GM20000 (cell line): ENCODE data around the gene ZDHHC1.
"Not testable (repeated sequence)": the region's sequence is repeated elsewhere in the genome, so short reads cannot be mapped to it uniquely, and the experiment has no call there.

ENCODE experiments used
- DNase-seq: peaks from one replicate; pipeline ENCODE4 v3.0.0; 2012; ENCODE audit warnings: low spot score
- TF ChIP-seq, protein P1 (sequence below): IDR thresholded peaks from 2 replicates; pipeline ENCODE4 v1.5.1; 2012; ENCODE audit warnings: mild to moderate bottlenecking, control low read depth; ENCODE audit errors: extremely low read depth, missing control alignments

Gene ZDHHC1

DNA sequence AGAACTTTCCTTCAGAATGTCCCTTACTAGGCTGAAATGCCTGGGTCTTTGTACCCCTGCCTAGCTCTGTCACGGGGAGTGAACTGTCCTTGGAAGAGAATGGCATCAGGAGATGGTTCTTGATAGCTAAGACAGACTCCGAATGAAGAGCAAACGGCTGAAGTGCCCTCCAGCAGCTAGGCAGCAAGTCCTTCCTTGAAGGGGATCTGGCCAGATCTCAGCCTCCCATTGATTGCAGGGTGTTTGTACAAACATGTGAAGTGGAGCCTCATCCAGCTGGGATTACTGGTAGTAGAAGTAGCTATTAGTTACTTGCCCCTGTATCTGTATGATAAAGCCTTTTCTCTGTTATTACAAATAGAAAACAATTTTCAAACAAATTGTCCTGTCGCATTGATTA is 58.7 kb downstream of the ZDHHC1 start:
- TF ChIP-seq, protein P1, sequence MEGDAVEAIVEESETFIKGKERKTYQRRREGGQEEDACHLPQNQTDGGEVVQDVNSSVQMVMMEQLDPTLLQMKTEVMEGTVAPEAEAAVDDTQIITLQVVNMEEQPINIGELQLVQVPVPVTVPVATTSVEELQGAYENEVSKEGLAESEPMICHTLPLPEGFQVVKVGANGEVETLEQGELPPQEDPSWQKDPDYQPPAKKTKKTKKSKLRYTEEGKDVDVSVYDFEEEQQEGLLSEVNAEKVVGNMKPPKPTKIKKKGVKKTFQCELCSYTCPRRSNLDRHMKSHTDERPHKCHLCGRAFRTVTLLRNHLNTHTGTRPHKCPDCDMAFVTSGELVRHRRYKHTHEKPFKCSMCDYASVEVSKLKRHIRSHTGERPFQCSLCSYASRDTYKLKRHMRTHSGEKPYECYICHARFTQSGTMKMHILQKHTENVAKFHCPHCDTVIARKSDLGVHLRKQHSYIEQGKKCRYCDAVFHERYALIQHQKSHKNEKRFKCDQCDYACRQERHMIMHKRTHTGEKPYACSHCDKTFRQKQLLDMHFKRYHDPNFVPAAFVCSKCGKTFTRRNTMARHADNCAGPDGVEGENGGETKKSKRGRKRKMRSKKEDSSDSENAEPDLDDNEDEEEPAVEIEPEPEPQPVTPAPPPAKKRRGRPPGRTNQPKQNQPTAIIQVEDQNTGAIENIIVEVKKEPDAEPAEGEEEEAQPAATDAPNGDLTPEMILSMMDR, result no peak
- no peak for DNase-seq

DNA sequence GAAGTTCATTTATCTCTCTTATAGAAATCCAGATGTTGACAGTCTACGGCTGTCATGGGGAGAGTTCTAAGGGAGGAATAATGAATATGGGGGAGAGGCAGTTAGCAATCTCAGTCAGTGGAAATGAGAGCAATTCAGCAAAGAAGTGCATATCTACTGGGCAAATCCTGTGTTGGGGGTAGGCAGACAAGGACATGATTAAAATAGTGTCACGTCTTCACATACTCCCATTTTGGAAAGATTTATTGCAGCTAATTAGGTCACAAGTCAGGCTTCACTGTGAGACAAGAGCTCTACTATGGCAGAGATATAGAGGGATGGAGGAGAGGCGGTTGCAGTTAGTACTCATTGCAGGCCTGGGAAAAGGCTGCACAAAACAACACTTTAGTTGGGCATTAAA is 59.9 kb downstream of the ZDHHC1 start:
- TF ChIP-seq, protein P1, result no peak
- DNase-seq, result no peak

DNA sequence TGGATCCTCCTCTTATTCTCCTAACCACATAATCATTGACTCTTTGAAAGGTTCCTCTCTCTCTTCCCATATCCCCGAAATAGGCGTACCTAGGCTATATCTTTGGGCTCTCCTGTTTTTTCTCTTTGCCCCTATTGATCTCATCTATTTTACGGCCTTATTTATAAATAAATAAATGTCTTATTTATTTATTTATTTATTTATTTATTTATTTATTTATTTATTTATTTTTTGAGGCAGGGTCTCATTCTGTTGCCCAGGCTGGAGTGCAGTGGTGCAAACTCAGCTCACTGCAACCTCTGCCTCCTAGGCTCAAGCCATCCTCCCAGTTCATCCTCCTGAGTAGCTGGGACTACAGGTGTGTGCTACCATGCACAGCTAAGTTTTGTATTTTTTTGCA is 63.8 kb downstream of the ZDHHC1 start:
- DNase-seq, result not testable (repeated sequence)

DNA sequence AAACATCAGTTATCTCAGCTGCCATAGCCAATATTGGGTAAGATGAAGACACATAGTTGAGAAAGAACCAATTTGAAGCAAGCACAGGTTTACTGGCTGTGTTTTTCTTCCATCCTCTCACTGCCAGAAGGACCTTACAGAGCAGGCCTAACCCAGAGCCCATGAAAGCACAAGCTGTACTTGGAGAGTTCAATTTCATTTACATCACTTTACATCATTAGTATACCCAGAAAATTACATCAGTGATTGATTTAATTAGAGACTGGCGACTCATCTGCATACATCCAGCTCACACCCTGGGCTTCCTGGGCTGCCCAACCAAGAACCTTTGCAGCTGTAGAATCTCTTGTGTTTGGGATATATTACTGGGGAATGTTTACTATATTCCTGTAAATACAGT is 66.0 kb downstream of the ZDHHC1 start:
- TF ChIP-seq, protein P1, result no peak
- no peak for DNase-seq

DNA sequence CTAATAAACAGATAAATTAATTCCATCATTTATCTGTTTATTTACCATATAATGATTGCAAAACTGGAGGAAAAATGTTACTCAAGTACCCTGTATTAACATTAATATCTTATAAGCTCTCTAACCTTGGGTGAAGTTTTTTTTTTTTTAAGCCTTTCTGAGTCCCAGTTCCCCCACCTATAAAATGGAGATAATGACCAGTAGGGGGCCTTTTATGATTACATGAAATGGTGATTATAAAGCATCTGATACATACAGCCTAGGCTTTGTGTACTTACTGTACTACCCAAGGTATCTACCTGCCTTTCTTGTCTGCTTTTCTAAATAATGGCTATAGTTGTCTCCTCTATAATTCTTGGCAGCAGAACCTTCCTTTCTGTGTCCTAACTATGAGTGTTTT is 67.1 kb downstream of the ZDHHC1 start:
- TF ChIP-seq, protein P1, result no peak
- no peak for DNase-seq

DNA sequence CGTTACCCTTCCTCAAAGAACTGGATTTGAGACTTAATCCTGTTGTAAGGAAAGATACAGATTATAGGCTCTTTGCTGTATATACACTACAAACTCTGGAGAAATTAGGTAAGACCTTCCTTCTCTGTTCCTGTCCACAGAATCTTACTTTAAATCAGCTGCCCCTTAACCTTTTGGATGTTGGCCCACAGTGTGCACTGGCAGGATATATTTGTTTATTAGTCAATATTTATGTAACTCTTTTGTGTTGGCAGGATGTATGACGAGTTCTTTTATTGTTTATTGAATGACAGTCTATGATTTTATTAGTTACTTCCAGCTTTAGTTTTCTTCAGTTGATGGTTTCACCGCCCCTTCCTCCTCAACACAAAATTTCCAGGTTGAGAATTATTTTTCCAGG is 69.9 kb downstream of the ZDHHC1 start:
- TF ChIP-seq, protein P1, result no peak
- DNase-seq, result no peak

DNA sequence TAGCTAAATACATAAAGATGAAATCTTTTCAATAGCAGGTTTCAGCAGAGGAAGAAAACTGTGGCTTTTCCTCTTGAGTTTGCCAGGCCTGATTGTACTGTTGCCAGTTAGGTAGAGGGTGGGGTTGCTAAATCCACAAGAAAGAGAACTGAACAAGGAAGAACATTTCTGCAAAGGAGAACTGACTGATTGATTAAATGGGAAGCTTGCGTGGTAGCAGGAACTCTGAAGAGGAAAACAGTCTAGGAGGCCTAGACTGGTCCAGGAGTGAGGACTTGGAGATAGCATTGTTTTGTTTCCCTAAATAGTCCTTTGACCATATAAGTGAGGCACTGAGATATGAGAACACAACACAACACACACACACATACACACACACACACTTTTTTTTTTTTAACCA is 70.9 kb downstream of the ZDHHC1 start:
- DNase-seq, result no peak
- TF ChIP-seq, protein P1, result no peak
